CD4-positive, alpha-beta T cell (primary cell): ENCODE measurements around the gene LMO3. TPM values are rescaled to one million over a fixed set of nuclear protein-coding genes. Genes with fewer than 3 reads are reported as not detected.

ENCODE experiments used
- ATAC-seq: fragments of 200-7000 bp; cut with Tn5 transposase; one replicate; pipeline ENCODE4 v1.10.0; 2022; ENCODE audit warnings: mild to moderate bottlenecking; ENCODE audit not compliant: poor library complexity
- CTCF ChIA-PET: fragments of 350-600 bp; sonication (Branson Sonifier 250); formaldehyde crosslinking; loops from one replicate; lab custom pipeline; 2021; ENCODE audit warnings: antibody characterized with exemption, inconsistent platforms; lab: Charles Lee
- POLR2A ChIA-PET: fragments of 350-600 bp; sonication (Branson Sonifier 250); formaldehyde crosslinking; loops from one replicate; lab custom pipeline; 2021; ENCODE audit warnings: antibody characterized with exemption, inconsistent platforms; lab: Charles Lee
- DNase-seq, 14 experiments: peaks; one replicate each; pipeline ENCODE4 v3.0.0-alpha.2; 2013 to 2020; ENCODE audit warnings: mixed read lengths in 2 of 14
- H3K27ac ChIP-seq, 2 donors: one replicate each; pipeline versions ENCODE4 v1.5.1 to v1.7.0; 2013; ENCODE audit warnings: low read length in 2 of 2, low read depth in 1 of 2, mild to moderate bottlenecking in 1 of 2
- H3K27me3 ChIP-seq, 2 experiments: 1 replicate in 1 of 2; 2 replicates in 1 of 2; pipeline versions ENCODE4 v1.6.1 to v1.7.0; 2013; ENCODE audit warnings: low read length in 2 of 2, control low read depth in 1 of 2, mild to moderate bottlenecking in 1 of 2, moderate library complexity in 1 of 2; ENCODE audit not compliant: insufficient read depth in 2 of 2, control insufficient read depth in 1 of 2
- H3K36me3 ChIP-seq: one replicate; pipeline ENCODE4 v1.6.1; 2013; ENCODE audit warnings: low read length, control low read depth; ENCODE audit not compliant: insufficient read depth
- H3K4me1 ChIP-seq: one replicate; pipeline ENCODE4 v1.6.1; 2013; ENCODE audit warnings: low read length, control low read depth; ENCODE audit not compliant: insufficient read depth
- H3K4me3 ChIP-seq: one replicate; pipeline ENCODE4 v1.5.1; 2013; ENCODE audit warnings: mild to moderate bottlenecking, low read length, moderate library complexity
- H3K9me3 ChIP-seq, 2 experiments: 1 replicate in 1 of 2; 2 replicates in 1 of 2; pipeline versions ENCODE4 v1.6.1 to v1.7.0; 2013; ENCODE audit warnings: low read length in 2 of 2, mild to moderate bottlenecking in 2 of 2, control low read depth in 1 of 2, moderate library complexity in 1 of 2; ENCODE audit not compliant: control insufficient read depth in 1 of 2, insufficient read depth in 1 of 2
- H3K27ac Mint-ChIP-seq: one replicate; pipeline ENCODE4 v1.8.0; 2020; ENCODE audit warnings: mixed read lengths
- H3K27me3 Mint-ChIP-seq: one replicate; pipeline ENCODE4 v1.8.0; 2021; ENCODE audit warnings: mixed read lengths
- H3K36me3 Mint-ChIP-seq: one replicate; pipeline ENCODE4 v1.8.0; 2021; ENCODE audit warnings: low read depth, mixed read lengths
- H3K4me1 Mint-ChIP-seq: one replicate; pipeline ENCODE4 v1.8.0; 2021; ENCODE audit warnings: low read depth, mixed read lengths
- H3K4me3 Mint-ChIP-seq: one replicate; pipeline ENCODE4 v1.8.0; 2020; ENCODE audit warnings: mild to moderate bottlenecking, mixed read lengths
- H3K9me3 Mint-ChIP-seq: one replicate; pipeline ENCODE4 v1.8.0; 2020; ENCODE audit warnings: mixed read lengths
- CTCF ChIP-seq: fragments of 200-600 bp; IDR thresholded peaks from one replicate; pipeline ENCODE4 v1.8.0; 2022; ENCODE audit warnings: antibody characterized with exemption, mild to moderate bottlenecking
- intact Hi-C, 2 experiments: fragments of 100-400 bp; cut with DNase I in 1 of 2; cut with micrococcal nuclease in 1 of 2; formaldehyde crosslinking; loops; one replicate each; pipeline versions ENCODE4 v1.15.1 to v1.9.0; 2023 to 2025; cut with DNase I, micrococcal nuclease
- total RNA-seq, 174 experiments: library from RNA in 2 of 174; stranded (reverse) in 2 of 174; gene quantifications; one replicate each; pipeline ENCODE4 v1.2.3 and lab custom pipeline; 2021 to 2026

LMO3 gene
- total RNA-seq, 2 experiments from 2014 or later = not detected

- ChIA-PET POLR2A (no interaction called here), CTCF (no interaction called here)
- Mint-ChIP-seq H3K4me1 (no peaks in the 10 kb centered on the region), H3K36me3 (no peaks in the 10 kb centered on the region), H3K9me3 (no peaks in the 10 kb centered on the region), H3K27ac (no peak overlapping the region), H3K27me3 (peaks cover 79% of the 10 kb centered on the region), H3K4me3 (no peak overlapping the region)
- Histone ChIP-seq H3K36me3 (no peaks in the 10 kb centered on the region), H3K27ac (no peak overlapping the region), H3K9me3 (peaks cover 0 to 11% of the 10 kb centered on the region in 2 experiments), H3K4me1 (no peaks in the 10 kb centered on the region), H3K27me3 (peaks cover 5 to 44% of the 10 kb centered on the region in 2 experiments), H3K4me3 (no peak overlapping the region)
- intact Hi-C loops = no loop called here
- TF ChIP-seq CTCF = no peak
- ATAC-seq (no peak), DNase-seq (no peak)
Observed at GRCh38 chr12:16606201-16606849, 363 bp upstream of the LMO3 start.

- Mint-ChIP-seq H3K4me3 (no peak overlapping the region), H3K27ac (no peak overlapping the region), H3K4me1 (no peaks in the 10 kb centered on the region), H3K27me3 (peaks cover 72% of the 10 kb centered on the region), H3K9me3 (no peaks in the 10 kb centered on the region), H3K36me3 (no peaks in the 10 kb centered on the region)
- H3K27me3 ChIP-seq = peaks cover 5 to 44% of the 10 kb centered on the region in 2 experiments
- no peak for TF ChIP-seq CTCF
- H3K4me3 ChIP-seq = no peak overlapping the region
- ATAC-seq (no peak), DNase-seq (no peak)
- peaks cover 0 to 11% of the 10 kb centered on the region in 2 experiments for H3K9me3 ChIP-seq
- CTCF ChIA-PET = no interaction called here
- intact Hi-C loops = no loop called here
- POLR2A ChIA-PET = no interaction called here
- no peaks in the 10 kb centered on the region for H3K4me1 ChIP-seq
- H3K27ac ChIP-seq = no peak overlapping the region
- no peaks in the 10 kb centered on the region for H3K36me3 ChIP-seq
Observed at GRCh38 chr12:16605642-16606116, 283 bp downstream of the LMO3 start.

- intact Hi-C loops = no loop called here
- ATAC-seq (no peak), DNase-seq (no peak)
- ChIA-PET POLR2A (no interaction called here), CTCF (no interaction called here)
- no peaks in the 10 kb centered on the region for H3K36me3 Mint-ChIP-seq
- no peaks in the 10 kb centered on the region for H3K9me3 Mint-ChIP-seq
- Histone ChIP-seq H3K27me3 (peaks cover 5 to 44% of the 10 kb centered on the region in 2 experiments), H3K27ac (no peak overlapping the region), H3K4me1 (no peaks in the 10 kb centered on the region), H3K36me3 (no peaks in the 10 kb centered on the region), H3K4me3 (no peak overlapping the region), H3K9me3 (peaks cover 0 to 11% of the 10 kb centered on the region in 2 experiments)
- H3K27me3 Mint-ChIP-seq = peaks cover 63% of the 10 kb centered on the region
- no peak for TF ChIP-seq CTCF
- no peak overlapping the region for H3K4me3 Mint-ChIP-seq
- H3K27ac Mint-ChIP-seq = no peak overlapping the region
- no peaks in the 10 kb centered on the region for H3K4me1 Mint-ChIP-seq
Observed at GRCh38 chr12:16604596-16605252, 1.2 kb downstream of the LMO3 start.
